CD4-positive, alpha-beta T cell treated with Interleukin-15 for 4 hours (primary cell): ENCODE measurements around the gene LILRA1.
"Not testable (repeated sequence)": the region's sequence is repeated elsewhere in the genome, so short reads cannot be mapped to it uniquely, and the experiment has no call there.

Experiments used
- DNase-seq: peaks from one replicate; pipeline ENCODE4 v3.0.0-alpha.2; 2020; ENCODE audit warnings: low spot score

Gene LILRA1

DNA sequence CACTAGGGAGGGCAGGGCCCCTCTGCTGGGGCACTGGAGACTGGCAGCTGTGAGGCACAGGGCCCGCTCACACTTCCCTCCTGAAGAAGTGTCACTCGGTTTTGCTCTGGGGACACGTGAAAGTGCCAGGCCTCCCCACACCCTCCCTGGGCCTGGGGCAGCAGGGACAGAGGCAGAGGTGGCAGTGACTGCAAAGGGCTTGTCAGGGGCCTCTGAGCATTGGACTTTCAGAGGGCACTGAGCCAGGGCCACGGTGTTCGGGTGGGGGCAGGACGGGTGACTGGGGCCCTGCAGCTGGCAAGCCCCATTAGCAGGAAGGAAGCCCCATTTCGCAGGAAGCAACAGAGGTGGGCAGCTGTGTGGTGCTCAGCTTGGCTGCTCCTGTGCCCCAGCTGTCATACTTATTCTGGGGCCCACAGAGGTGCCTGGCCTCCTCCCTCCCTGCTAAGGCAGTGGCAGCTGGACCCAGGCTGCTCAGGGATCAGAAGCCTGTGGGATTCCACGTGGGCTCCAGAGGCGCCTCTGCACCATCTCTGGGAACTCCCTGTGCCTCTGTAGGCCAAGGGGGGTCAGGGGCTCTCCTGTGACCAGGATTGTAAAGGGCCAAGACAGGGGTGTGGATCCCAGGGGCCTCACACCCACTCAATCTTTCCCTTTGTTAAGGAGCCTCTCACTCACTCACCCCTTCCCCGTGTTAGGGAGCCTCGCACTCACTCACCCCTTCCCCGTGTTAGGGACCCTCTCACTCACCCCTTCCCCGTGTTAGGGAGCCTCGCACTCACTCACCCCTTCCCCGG, 31.7 kb downstream of the LILRA1 start:
- DNase-seq = not testable (repeated sequence)

DNA sequence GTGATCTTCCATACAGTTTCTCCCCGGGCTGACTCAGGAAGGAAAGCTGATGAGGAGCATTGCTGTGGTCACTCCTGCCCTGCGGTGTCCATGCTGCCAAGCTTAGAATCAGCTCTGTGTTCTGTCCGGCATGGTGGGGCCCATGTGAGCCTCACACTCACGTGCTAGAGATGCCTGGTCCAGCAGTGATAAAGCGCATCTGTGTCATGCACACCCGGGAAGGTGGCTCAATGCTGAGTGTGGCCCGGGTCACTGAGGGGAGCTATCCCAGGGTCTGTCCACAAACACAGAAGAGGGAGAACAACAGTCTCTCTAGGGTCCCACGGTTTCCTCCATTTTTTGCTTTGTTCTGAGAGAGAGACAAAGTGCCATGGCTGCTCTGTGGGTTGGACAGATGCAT, 33.3 kb downstream of the LILRA1 start:
- no peak for DNase-seq

DNA sequence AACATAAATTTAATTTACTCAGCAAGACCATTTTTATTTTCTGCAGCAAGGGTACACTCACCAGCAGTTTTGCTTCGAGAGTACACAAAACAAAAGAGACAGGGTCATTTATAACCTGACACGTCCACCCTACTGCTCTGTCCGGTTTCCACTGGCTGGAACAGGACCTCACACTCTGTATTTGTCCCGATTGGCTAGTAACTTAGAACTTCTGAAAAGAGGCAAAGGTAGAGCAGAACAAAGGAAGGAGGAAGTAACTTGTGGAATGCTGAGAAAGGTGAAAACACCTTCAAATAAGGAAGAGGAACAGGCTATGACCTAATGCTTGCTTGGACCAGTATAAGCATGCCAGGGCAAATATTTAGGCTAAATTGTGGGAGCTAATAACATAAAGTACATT, 34.5 kb downstream of the LILRA1 start:
- DNase-seq = not testable (repeated sequence)

DNA sequence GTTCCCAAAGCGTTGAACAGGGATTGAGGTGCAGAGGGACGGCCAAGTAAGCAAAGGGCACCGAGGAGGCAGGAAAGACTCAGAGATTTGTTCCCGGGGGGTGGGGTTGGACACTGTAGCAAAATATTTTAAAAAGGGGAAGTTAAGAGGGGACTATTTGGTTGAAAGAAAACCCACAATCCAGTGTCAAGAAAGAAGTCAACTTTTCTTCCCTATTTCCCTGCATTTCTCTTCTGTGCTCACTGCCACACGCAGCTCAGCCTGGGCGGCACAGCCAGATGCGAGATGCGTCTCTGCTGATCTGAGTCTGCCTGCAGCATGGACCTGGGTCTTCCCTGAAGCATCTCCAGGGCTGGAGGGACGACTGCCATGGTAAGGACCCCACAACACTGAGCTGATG, 36.8 kb downstream of the LILRA1 start, which contains the start of gene LILRB1:
Gene LILRB1, plus strand, starts transcription at position 223 of the 400 bp plus-strand sequence. CDS start 590 bp downstream, outside the sequence.
- DNase-seq = not testable (repeated sequence)

DNA sequence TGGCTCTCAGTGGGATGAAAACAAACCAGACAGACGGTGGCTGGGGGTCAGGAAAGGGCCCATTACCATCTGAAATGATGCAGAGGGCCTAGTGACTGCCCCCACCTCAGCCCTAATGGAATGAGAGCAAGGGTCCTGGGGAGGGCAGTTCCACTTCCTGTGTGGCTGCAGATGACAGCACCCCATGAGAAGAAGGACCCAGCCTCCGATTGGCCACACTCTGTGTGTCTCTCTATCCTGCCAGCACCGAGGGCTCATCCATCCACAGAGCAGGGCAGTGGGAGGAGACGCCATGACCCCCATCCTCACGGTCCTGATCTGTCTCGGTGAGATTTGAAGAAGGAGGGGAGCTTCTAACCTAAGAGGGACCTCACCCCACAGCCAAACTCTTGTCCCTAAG, 37.4 kb downstream of the LILRA1 start:
- DNase-seq = no peak

DNA sequence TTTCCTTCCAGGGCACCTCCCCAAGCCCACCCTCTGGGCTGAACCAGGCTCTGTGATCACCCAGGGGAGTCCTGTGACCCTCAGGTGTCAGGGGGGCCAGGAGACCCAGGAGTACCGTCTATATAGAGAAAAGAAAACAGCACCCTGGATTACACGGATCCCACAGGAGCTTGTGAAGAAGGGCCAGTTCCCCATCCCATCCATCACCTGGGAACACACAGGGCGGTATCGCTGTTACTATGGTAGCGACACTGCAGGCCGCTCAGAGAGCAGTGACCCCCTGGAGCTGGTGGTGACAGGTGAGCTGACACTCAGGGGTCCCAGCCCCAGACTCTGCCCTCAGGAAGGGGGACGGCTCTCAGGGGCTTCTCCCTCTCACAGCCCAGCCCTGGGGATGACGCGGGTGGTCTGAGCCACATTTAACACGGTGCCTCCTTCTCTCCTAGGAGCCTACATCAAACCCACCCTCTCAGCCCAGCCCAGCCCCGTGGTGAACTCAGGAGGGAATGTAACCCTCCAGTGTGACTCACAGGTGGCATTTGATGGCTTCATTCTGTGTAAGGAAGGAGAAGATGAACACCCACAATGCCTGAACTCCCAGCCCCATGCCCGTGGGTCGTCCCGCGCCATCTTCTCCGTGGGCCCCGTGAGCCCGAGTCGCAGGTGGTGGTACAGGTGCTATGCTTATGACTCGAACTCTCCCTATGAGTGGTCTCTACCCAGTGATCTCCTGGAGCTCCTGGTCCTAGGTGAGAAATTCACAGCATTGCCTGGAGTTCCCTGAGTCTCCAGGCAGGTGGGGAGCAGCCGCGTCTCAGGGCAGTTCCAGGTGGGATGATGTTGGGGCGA, 38.3 kb downstream of the LILRA1 start:
- DNase-seq = not testable (repeated sequence)

DNA sequence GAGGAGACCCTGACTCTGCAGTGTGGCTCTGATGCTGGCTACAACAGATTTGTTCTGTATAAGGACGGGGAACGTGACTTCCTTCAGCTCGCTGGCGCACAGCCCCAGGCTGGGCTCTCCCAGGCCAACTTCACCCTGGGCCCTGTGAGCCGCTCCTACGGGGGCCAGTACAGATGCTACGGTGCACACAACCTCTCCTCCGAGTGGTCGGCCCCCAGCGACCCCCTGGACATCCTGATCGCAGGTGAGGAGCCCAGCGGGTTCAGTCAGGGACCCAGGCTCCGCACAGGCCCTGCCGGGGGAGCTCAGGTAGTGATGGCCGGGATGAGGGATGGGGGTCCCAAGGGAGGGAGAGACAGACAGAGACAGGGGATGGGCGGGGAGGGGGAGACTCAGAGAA, 39.1 kb downstream of the LILRA1 start:
- not testable (repeated sequence) for DNase-seq

DNA sequence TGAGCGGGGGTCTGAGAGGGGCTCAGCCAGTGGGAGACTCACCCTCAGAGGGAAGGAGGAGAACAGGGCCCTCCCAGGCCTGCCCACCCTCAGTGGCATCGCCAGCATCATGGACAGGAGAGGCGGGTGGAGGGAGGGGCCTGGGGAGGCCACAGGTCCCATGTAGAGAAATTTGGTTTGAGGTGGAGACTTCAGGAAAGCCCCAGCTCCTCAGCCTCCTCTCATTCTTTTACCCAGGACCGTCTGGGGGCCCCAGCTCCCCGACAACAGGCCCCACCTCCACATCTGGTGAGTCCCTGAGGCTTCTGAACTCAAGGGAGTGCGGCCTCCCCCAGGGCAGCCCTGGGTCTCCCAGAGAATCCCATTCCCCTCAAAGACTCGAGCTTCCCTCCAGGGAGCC, 40.0 kb downstream of the LILRA1 start:
- DNase-seq = no peak

DNA sequence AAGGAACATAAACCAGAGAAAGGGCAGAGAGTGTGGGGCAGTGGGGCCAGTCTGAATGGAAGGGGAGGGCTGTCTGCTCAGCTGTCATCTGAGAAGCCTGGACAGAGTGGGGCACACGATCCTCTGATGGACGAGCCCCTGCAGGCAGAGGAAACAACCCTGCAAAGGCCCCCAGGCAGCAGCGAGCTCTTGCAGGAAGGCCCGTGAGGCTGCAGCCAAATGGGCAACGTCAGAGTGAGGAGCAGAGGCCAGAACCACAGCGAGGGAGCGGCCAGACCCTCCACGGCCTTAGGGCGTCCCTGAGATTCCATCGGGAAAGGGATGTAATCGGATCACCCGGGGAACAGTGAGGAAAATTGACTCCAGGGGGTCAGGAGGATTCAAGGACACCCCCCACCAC, 42.6 kb downstream of the LILRA1 start:
- not testable (repeated sequence) for DNase-seq

DNA sequence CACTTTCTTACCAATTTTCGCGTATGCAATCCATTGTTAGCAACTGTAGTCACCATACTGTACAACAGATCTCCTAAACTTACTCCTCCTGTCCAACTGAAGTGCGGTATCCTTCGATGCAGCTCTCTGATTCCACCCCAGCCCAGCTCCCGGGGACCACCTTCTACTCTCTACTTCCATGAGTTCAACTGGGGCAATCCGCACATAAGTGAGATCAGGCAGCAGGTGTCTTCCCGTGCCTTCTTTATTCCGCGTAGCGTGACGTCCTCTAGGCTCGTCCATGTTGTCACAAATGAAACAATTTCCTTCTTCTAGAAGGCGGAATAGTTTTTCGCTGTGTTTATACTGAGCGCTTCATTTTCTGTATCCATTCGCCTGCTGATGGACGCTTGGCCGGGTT, 45.3 kb downstream of the LILRA1 start:
- no peak for DNase-seq

DNA sequence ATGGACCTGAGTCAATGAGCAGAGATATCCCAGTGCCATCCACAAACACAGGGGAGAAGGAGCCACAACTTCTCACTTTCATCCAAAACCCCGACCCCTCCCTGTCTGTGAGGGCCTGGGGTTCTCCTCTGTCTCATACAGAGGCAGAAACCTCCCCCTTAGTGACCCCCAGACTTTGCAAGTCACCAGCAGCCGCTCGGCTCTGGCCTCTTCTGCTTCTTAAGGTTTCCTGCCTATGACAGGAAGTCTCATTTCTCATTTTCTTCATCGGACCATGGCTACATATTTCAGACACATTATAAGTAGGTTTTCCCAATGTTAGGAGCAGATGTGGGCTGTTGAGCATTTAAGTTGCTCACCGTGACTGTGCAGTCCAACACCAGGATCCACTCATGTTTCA, 49.5 kb downstream of the LILRA1 start:
- DNase-seq = not testable (repeated sequence)

DNA sequence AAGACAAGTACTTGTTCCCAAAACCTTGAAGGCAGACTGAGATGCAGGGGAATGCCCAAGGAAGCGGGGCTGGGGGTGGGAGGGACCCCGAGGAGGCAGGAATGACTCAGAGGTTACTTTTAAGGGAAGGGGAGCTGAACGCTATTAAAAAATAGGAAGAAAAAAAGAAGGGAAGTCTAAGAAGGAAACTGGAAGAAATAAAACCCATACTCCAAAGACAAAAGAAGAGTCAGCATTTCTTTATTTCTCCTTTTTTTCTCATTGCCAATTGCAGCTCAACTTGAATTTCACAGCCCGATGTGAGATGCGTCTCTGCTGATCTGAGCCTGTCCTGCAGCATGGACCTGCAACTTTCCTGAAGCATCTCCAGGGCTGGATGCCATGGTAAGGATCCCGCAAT, 50.2 kb downstream of the LILRA1 start:
- not testable (repeated sequence) for DNase-seq

DNA sequence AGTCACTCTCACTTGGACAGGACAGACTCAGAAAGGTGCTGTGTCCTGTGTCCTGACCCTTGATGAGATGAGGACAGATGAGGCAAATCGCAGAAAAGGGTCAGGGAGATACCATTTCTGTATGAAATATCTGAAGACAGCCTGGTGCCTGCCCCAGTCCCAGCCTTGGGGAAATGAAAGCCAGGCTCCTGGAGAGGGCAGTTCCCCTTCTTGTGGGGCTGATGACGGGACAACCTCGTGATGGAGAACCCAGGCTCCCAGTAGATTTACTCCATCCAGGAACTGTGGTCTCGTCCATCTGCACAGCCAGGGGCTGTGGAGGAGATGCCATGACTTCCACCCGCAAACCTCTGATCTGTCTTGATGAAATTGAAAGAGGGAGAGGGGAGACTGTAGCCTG, 50.6 kb downstream of the LILRA1 start:
- DNase-seq = no peak

DNA sequence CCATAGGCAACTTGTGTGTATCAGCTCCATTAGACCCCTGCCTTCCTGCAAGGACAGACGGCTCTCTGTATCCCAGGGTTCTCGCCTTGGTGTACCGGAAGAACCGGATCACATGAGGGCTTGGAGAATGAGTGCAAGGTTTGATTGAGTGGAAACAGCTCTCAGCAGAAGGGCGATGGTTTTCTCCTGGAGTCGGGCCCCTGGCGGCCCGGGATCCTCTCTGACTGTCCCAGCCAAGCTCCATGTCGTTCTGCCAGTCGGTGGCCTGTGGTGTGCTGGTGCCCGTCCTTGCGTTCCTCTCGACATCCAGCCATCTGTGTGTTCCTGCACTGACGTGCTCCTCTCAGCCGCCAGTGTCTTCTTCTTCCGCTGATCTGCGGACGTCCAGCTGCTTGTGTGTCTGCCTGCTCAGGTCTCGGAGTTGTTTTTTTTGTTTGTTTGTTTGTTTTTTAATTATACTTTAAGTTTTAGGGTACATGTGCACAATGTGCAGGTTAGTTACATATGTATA, 53.0 kb downstream of the LILRA1 start:
- no peak for DNase-seq

DNA sequence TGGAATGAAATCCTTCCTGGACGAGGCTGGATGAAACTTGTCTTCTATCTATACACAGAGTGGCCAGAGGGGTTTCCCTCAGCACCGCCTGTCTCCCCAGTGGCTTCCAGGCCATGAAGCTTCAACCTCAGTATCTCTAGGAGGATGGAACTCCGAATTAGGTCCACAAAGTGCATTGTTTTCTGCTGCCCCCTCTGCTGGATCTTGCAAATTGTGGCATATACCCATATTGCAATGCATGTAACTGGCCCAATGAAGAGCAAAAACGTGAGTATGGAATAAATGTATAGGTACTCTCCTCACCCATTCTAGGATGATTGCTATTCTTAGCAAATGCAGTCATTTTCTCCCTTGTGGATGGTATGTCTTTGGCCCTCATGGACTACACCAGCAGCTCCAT, 54.7 kb downstream of the LILRA1 start:
- DNase-seq = no peak

DNA sequence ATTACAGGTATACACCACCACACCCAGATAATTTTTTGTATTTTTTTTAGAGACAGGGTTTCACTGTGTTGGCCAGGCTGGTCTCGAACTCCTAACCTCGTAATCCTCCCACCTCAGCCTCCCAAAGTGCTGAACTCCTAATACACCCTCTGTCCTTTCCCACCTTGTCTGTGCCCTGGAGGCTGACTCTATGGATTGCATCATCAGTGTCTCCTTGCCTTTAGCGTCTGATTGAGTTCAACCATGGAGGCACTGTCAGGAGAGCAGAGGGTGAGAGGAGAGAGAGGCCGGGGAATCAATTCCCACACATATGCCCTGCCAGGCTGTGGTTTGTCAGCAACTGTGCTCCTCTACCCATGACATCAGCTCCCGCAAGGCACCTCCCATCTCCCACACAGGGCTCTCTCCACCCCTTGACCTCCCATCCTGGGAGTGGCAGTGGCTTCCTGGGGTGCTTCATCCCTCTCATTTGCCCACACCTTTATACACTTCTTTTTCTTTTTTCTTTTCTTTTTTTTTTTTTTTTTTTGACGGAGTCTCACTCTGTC, 56.8 kb downstream of the LILRA1 start:
- no peak for DNase-seq
